HG02884 (cell line): ENCODE data around the gene PEX11B.

Experiments used
- ATAC-seq: cut with Tn5 transposase; IDR thresholded peaks from one replicate; pipeline ENCODE4 v1.9.1; 2021; ENCODE audit warnings: mild to moderate bottlenecking, moderate library complexity; ENCODE audit not compliant: unreplicated experiment

PEX11B gene

GRCh38 chr1:145918144-145918991 lies at the start of gene PEX11B:
Gene PEX11B, minus strand, starts transcription at chr1:145918717. Its CDS starts 29 bp downstream, at chr1:145918688.
- ATAC-seq = peak; percentile 89

GRCh38 chr1:145967288-145967687 lies 48.8 kb upstream of the PEX11B start:
- ATAC-seq = no peak

- ATAC-seq = no peak
Measured at GRCh38 chr1:145965119-145965744, 46.7 kb upstream of the PEX11B start.

GRCh38 chr1:145964328-145965118 lies 46.0 kb upstream of the PEX11B start, which contains the start of the genes ANKRD34A and POLR3GL:
Gene ANKRD34A, minus strand, starts transcription at chr1:145964575. Its CDS starts 2,816 bp downstream, at chr1:145961759.
Gene POLR3GL, plus strand, starts transcription at chr1:145964690. Its CDS starts 10,176 bp downstream, at chr1:145974866.
- ATAC-seq = peak; percentile 89

GRCh38 chr1:145963265-145964019 lies 44.9 kb upstream of the PEX11B start:
- no peak for ATAC-seq

GRCh38 chr1:145962157-145963102 lies 43.9 kb upstream of the PEX11B start:
- ATAC-seq = no peak

GRCh38 chr1:145961425-145962156 lies 43.1 kb upstream of the PEX11B start:
- no peak for ATAC-seq

GRCh38 chr1:145961109-145961424 lies 42.5 kb upstream of the PEX11B start:
- ATAC-seq = no peak

GRCh38 chr1:145960468-145961108 lies 42.1 kb upstream of the PEX11B start:
- no peak for ATAC-seq

GRCh38 chr1:145959957-145960467 lies 41.5 kb upstream of the PEX11B start:
- no peak for ATAC-seq

- no peak for ATAC-seq
Measured at GRCh38 chr1:145959333-145959732, 40.8 kb upstream of the PEX11B start.

- no peak for ATAC-seq
Measured at GRCh38 chr1:145958734-145959133, 40.2 kb upstream of the PEX11B start.

- ATAC-seq = peak; percentile 83
Measured at GRCh38 chr1:145957443-145958319, 39.2 kb upstream of the PEX11B start, which contains the start of gene LIX1L. Gene LIX1L, minus strand, starts transcription at chr1:145958017. Its CDS starts 90 bp downstream, at chr1:145957927.

GRCh38 chr1:145956781-145957442 lies 38.4 kb upstream of the PEX11B start:
- no peak for ATAC-seq

GRCh38 chr1:145956361-145956760 lies 37.8 kb upstream of the PEX11B start:
- no peak for ATAC-seq

GRCh38 chr1:145955436-145955835 lies 36.9 kb upstream of the PEX11B start:
- no peak for ATAC-seq

GRCh38 chr1:145953861-145954260 lies 35.3 kb upstream of the PEX11B start:
- ATAC-seq = no peak
